Measurements from ENCODE around the gene C9orf43. TPM values are rescaled to one million over a fixed set of nuclear protein-coding genes. Genes with fewer than 3 reads are reported as not detected.
A peak's percentile ranks its signal among the peaks of the same experiment; 100 is the strongest.
"Not testable (repeated sequence)": the region's sequence is repeated elsewhere in the genome, so short reads cannot be mapped to it uniquely, and the experiment has no call there.

C9orf43 gene
- total RNA-seq, 5 donors from 2014 or later (not counting 1 experiment from before 2014, with no cell fraction given): 0.28 to 1.1 (median 0.82) TPM

DNA sequence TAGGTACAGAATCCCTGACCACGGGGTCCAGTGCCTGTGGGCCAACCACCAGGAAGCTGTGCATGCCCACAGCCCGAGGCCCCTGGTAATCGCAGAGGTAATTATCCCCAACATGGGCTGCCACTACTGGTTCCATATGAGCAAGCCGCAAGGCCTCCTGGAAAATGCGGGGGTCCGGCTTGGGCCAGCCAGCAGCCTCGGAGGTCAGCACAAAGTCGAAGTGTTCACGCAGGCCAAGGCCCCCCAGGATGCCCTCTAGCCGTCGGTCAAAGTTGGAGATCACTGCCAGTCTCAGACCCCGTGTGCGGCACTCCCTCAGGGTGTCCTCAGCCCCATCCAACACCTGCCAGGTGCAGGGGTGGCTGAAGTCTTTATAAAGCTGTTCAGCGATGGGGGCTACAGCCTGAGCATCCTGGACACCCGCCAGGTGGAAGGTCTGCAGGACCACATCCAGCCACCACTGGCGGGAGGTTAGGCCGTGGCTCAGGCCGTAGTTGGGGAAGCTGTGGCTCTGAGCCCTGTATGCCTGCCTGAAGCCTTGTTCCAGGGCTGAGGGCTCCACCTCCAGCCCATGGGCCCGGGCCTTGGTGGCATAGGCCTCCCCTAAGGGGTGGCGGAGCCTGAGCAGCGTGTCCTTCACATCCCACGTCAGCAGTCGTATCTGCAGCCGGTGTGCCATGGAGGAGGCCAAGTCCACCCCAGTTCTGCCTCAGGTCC, 36.7 kb upstream of the C9orf43 start:
- Histone ChIP-seq H3K36me3 (ENCODE audit: control insufficient read depth in 2 of 2, extremely low read depth in 1 of 2, insufficient read depth in 1 of 2, low read length in 1 of 2) (peaks cover 7 to 28% of the 10 kb centered on the region in 2 donors), H3K4me1 (ENCODE audit: control insufficient read depth in 1 of 2, extremely low read depth in 1 of 2, insufficient read depth in 2 of 2, low read length in 2 of 2) (peaks cover 0 to 22% of the 10 kb centered on the region in 2 experiments), H3K27ac (ENCODE audit: low read length) (no peak overlapping the region), H3K4me3 (ENCODE audit: control insufficient read depth in 1 of 2, extremely low read depth in 1 of 2, low read length in 1 of 2) (no peak overlapping the region), H3K9me3 (no peaks in the 10 kb centered on the region), H3K27me3 (replicated peaks in 1 of 2; ENCODE audit: control insufficient read depth in 2 of 2, extremely low read depth in 1 of 2, insufficient read depth in 2 of 2, low read length in 1 of 2) (no peaks in the 10 kb centered on the region)
- H3K36me3 Mint-ChIP-seq: peaks cover 6% of the 10 kb centered on the region
- peaks cover 13 to 17% (median 13%) of the 10 kb centered on the region in 3 donors for H3K4me1 Mint-ChIP-seq
- H3K9me3 Mint-ChIP-seq: no peaks in the 10 kb centered on the region
- POLR2A ChIA-PET: no interaction called here
- CTCF ChIA-PET: no interaction called here
- WGBS (ENCODE audit: insufficient coverage): 98% methylated on average over 18 of the region's 24 CpGs
- ATAC-seq (replicated peaks in 1 of 4) (no peak), DNase-seq (no peak)
- H3K27ac Mint-ChIP-seq: no peak overlapping the region
- no peak overlapping the region for H3K4me3 Mint-ChIP-seq
- peaks cover 0 to 7% of the 10 kb centered on the region in 2 donors for H3K27me3 Mint-ChIP-seq

DNA sequence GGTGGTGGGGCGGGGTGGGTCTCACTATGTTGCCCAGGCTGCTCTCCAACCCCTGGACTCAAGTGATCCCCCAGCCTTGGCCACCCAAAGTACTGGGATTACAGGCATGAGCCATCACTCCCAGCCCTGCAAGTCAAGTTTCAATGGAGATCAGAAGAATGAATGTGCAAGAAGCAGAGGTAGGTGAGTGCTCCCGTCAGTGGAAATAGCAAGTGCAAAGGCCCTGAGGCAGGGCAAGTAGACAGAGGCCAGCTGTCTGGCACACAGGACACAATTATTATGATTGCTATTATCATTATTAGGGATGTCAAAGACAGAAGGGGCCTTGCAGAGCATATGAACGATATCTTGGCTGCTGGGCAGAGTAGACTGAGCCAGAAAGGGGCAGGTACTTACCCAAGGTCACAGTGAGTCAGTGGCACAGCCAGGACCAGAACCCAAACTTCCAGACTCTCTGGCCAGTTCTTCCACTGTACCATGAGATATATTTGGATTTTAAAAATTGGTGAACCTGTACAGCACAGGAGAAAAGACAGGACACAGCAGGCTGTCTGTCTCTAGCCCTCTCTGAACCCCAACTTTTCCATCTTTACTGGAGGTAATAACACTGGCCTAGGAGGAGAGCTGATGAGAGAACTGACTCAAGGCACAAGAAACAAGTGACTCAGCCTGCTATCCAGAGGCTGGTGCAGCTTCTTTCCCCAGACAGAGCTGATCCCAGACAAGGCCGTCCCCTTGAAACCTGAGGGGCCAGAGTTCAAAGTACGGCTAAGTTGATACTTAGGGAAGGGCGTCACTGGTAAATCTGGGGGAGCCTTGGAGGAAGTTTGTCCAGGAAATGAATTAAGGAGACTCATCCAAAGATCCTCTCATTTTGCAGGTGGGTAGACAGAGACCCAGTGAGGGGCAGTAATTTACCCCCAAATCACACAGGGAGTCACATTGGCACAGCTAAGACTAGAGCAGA, 35.2 kb upstream of the C9orf43 start:
- H3K4me1 Mint-ChIP-seq: peaks cover 13 to 17% (median 13%) of the 10 kb centered on the region in 3 donors
- POLR2A ChIA-PET: interaction anchor here in 1 of 2 donors (0.6 to 0.7 kb wide), 2 partner anchors 22 to 173 kb away, joined by 3 to 5 read pairs; no protein-coding TSS in a partner anchor
- H3K27me3 ChIP-seq (replicated peaks in 1 of 2; ENCODE audit: control insufficient read depth in 2 of 2, extremely low read depth in 1 of 2, insufficient read depth in 2 of 2, low read length in 1 of 2): no peaks in the 10 kb centered on the region
- DNase-seq (no peak), ATAC-seq (replicated peaks in 1 of 4) (no peak)
- no peak overlapping the region for H3K4me3 ChIP-seq (ENCODE audit: control insufficient read depth in 1 of 2, extremely low read depth in 1 of 2, low read length in 1 of 2)
- peaks cover 7 to 28% of the 10 kb centered on the region in 2 donors for H3K36me3 ChIP-seq (ENCODE audit: control insufficient read depth in 2 of 2, extremely low read depth in 1 of 2, insufficient read depth in 1 of 2, low read length in 1 of 2)
- no peak overlapping the region for H3K27ac ChIP-seq (ENCODE audit: low read length)
- peak overlapping the region; percentile 76 to 84 (median 83) for H3K4me3 Mint-ChIP-seq
- H3K27ac Mint-ChIP-seq: peak overlapping the region; percentile 34 to 88
- no peaks in the 10 kb centered on the region for H3K9me3 ChIP-seq
- H3K4me1 ChIP-seq (ENCODE audit: control insufficient read depth in 1 of 2, extremely low read depth in 1 of 2, insufficient read depth in 2 of 2, low read length in 2 of 2): peaks cover 0 to 22% of the 10 kb centered on the region in 2 experiments
- H3K36me3 Mint-ChIP-seq: peaks cover 6% of the 10 kb centered on the region
- no peaks in the 10 kb centered on the region for H3K9me3 Mint-ChIP-seq
- WGBS (ENCODE audit: insufficient coverage): 100% methylated on average over 3 of the region's 6 CpGs
- peaks cover 0 to 7% of the 10 kb centered on the region in 2 donors for H3K27me3 Mint-ChIP-seq
- CTCF ChIA-PET: interaction anchor here in 1 of 2 donors (0.6 kb wide), 1 partner anchor 196 kb away, joined by 9 read pairs; no protein-coding TSS in a partner anchor

DNA sequence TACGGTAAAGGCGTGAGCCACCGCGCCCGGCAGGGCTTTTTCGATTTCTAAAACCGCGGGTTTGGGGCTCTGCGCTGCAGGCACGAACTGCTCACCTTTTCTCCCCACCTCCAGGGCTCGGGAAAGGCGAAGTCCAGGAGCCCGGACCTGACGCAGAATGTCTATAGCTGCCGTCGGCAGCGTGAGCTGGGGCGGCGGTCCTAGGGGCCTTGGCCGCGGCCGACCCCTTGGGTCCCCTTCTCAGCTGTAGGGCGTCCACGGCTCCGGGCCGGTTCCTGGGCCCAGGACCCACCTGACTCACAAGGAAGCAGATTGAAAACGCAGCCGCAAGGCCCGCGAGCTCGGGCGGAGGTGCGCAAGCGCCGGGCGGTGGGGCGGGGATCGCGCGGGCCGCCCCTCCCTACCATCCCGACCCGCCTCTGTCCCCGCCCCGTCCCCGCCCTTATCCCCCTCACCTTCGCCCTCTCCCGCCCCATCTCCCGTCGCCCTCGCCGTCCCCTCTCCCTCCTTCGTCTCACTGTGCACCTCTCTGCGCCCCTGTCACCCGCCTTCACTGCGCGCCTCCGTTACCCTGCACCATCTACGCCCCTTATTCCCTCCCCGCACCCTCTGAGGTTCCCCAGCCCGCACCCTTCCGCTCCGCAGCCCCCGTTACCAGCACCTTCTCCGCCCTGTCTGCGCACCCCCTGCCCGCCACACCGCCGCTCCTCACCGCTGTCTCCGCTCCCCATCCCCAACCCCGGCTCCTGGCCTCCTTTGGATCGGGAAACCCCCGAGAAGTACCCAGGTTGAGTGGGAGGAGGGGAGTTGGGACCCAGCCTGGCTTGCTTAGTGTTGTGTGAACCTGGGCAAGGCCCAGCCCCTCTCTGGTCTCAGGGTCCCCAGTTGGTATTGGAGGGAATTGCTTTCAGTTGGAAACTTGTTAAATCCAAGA, 33.6 kb upstream of the C9orf43 start, which contains the start of gene HDHD3:
HDHD3 (minus strand) TSS at position 353 of the 934 bp plus-strand sequence. CDS start 2,632 bp downstream, outside the sequence.
- WGBS (ENCODE audit: insufficient coverage): 0% methylated on average over 59 of the region's 74 CpGs
- Histone ChIP-seq H3K9me3 (no peaks in the 10 kb centered on the region), H3K36me3 (ENCODE audit: control insufficient read depth in 2 of 2, extremely low read depth in 1 of 2, insufficient read depth in 1 of 2, low read length in 1 of 2) (peaks cover 7 to 28% of the 10 kb centered on the region in 2 donors), H3K27me3 (replicated peaks in 1 of 2; ENCODE audit: control insufficient read depth in 2 of 2, extremely low read depth in 1 of 2, insufficient read depth in 2 of 2, low read length in 1 of 2) (no peaks in the 10 kb centered on the region), H3K4me3 (ENCODE audit: control insufficient read depth in 1 of 2, extremely low read depth in 1 of 2, low read length in 1 of 2) (peak within 1 kb of the TSS; percentile 95 to 97), H3K4me1 (ENCODE audit: control insufficient read depth in 1 of 2, extremely low read depth in 1 of 2, insufficient read depth in 2 of 2, low read length in 2 of 2) (peaks cover 0 to 22% of the 10 kb centered on the region in 2 experiments), H3K27ac (ENCODE audit: low read length) (peak within 1 kb of the TSS; percentile 75)
- POLR2A ChIA-PET: interaction anchor here (0.6 to 0.7 kb wide), 4 partner anchors 34 to 1904 kb away, joined by 3 to 13 read pairs (median 5); partner anchors contain the start of genes C9orf43 (in 1 of the 2) and POLE3 (in 1 of the 2)
- CTCF ChIA-PET: interaction anchor here (0.6 to 1.2 kb wide), 5 partner anchors 8 to 281 kb away, joined by 4 to 13 read pairs (median 5); partner anchors contain the start of genes ALAD (in 2 of the 2), C9orf43 (in 1 of the 2) and POLE3 (in 1 of the 2)
- peak; percentile 90 to 94 (median 92) for ATAC-seq (replicated peaks in 1 of 4)
- Mint-ChIP-seq H3K27me3 (peaks cover 0 to 7% of the 10 kb centered on the region in 2 donors), H3K36me3 (peaks cover 6% of the 10 kb centered on the region), H3K4me3 (peak within 1 kb of the TSS; percentile 81 to 84 (median 83)), H3K4me1 (peaks cover 13 to 17% (median 16%) of the 10 kb centered on the region in 3 donors), H3K9me3 (no peaks in the 10 kb centered on the region), H3K27ac (peak within 1 kb of the TSS; percentile 81 to 88)
- DNase-seq: peak; percentile 23 to 89 (median 71)

DNA sequence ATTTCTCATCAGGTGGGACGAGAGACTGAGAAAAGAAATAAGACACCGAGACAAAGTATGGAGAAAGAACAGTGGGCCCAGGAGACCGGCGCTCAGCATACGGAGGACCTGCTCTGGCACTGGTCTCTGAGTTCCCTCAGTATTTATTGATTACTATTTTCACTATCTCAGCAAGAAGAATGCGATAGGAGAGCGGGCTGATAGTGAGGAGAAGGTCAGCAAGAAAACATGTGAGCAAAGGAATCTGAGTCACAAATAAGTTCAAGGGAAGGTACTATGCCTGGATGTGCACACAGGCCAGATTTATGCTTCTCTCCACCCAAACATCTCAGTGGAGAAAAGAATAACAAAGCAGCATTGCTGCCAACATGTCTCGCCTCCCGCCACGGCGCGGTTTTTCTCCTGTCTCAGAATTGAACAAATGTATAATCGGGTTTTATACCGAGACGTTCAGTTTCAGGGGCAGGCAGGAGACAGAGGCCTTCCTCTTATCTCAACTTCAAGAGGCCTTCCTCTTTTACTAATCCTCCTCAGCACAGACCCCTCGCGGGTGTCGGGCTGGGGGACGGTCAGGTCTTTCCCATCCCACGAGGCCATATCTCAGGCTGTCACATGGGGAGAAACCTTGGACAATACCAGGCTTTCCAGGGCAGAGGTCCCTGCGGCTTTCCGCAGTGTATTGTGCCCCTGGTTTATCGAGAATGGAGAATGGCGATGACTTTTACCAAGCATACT, 31.3 kb upstream of the C9orf43 start:
- POLR2A ChIA-PET; H3K27me3 ChIP-seq (replicated peaks in 1 of 2; ENCODE audit: control insufficient read depth in 2 of 2, extremely low read depth in 1 of 2, insufficient read depth in 2 of 2, low read length in 1 of 2); H3K27me3 Mint-ChIP-seq; H3K9me3 ChIP-seq; DNase-seq; H3K36me3 Mint-ChIP-seq; H3K27ac ChIP-seq (ENCODE audit: low read length); H3K9me3 Mint-ChIP-seq; H3K4me3 ChIP-seq (ENCODE audit: control insufficient read depth in 1 of 2, extremely low read depth in 1 of 2, low read length in 1 of 2); CTCF ChIA-PET; ATAC-seq (replicated peaks in 1 of 4): not testable (repeated sequence)
- peaks cover 11 to 16% (median 13%) of the 10 kb centered on the region in 3 donors for H3K4me1 Mint-ChIP-seq
- H3K4me3 Mint-ChIP-seq: peak overlapping the region in 1 of 3 donors; percentile 1
- H3K4me1 ChIP-seq (ENCODE audit: control insufficient read depth in 1 of 2, extremely low read depth in 1 of 2, insufficient read depth in 2 of 2, low read length in 2 of 2): peaks cover 0 to 22% of the 10 kb centered on the region in 2 experiments
- 74% methylated on average over 11 of the region's 24 CpGs for WGBS (ENCODE audit: insufficient coverage)
- H3K27ac Mint-ChIP-seq: peak overlapping the region; percentile 25 to 45
- H3K36me3 ChIP-seq (ENCODE audit: control insufficient read depth in 2 of 2, extremely low read depth in 1 of 2, insufficient read depth in 1 of 2, low read length in 1 of 2): peaks cover 0 to 10% of the 10 kb centered on the region in 2 donors

DNA sequence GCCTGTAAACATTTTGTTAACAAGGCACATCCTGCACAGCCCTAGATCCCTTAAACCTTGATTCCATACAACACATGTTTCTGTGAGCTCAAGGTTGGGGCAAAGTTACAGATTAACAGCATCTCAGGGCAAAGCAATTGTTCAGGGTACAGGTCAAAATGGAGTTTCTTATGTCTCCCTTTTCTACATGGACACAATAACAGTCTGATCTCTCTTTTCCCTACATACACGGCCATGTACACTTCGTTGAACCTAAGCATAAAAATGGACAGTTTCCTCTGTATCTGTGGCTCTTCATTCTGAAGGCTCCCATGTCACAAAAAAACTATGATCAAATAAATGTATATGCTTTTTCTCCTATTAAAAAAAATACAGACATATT, 30.7 kb upstream of the C9orf43 start:
- H3K27ac ChIP-seq (ENCODE audit: low read length); DNase-seq; CTCF ChIA-PET; H3K36me3 ChIP-seq (ENCODE audit: control insufficient read depth in 2 of 2, extremely low read depth in 1 of 2, insufficient read depth in 1 of 2, low read length in 1 of 2); H3K27me3 ChIP-seq (replicated peaks in 1 of 2; ENCODE audit: control insufficient read depth in 2 of 2, extremely low read depth in 1 of 2, insufficient read depth in 2 of 2, low read length in 1 of 2); ATAC-seq (replicated peaks in 1 of 4); H3K9me3 ChIP-seq; POLR2A ChIA-PET; H3K4me3 Mint-ChIP-seq; H3K36me3 Mint-ChIP-seq; H3K4me3 ChIP-seq (ENCODE audit: control insufficient read depth in 1 of 2, extremely low read depth in 1 of 2, low read length in 1 of 2); H3K9me3 Mint-ChIP-seq; H3K27me3 Mint-ChIP-seq: not testable (repeated sequence)
- H3K4me1 ChIP-seq (ENCODE audit: control insufficient read depth in 1 of 2, extremely low read depth in 1 of 2, insufficient read depth in 2 of 2, low read length in 2 of 2): peaks cover 0 to 22% of the 10 kb centered on the region in 2 experiments
- no CpG with 5 or more reads among the region's 2 CpGs for WGBS (ENCODE audit: insufficient coverage)
- peaks cover 10 to 13% (median 10%) of the 10 kb centered on the region in 3 donors for H3K4me1 Mint-ChIP-seq
- peak overlapping the region in 1 of 2 donors; percentile 17 for H3K27ac Mint-ChIP-seq

Data from T-cell (primary cell).